C4-2B (cell line): ENCODE results near the gene DAND5.
A peak's percentile ranks its signal among the peaks of the same experiment; 100 is the strongest.

ENCODE experiments used
- H3K27ac ChIP-seq: fragments of 450-650 bp; 2 replicates; pipeline ENCODE4 v1.5.1; 2017
- CTCF ChIP-seq: fragments of 450-650 bp; conservative IDR thresholded peaks from 2 replicates; pipeline ENCODE4 v1.5.1; 2017; ENCODE audit warnings: mild to moderate bottlenecking
- ZFX ChIP-seq: fragments of 450-650 bp; IDR thresholded peaks from 2 replicates; pipeline ENCODE4 v1.6.1; 2017

DAND5 gene

GRCh38 chr19:13013649-13014048 lies 44.3 kb downstream of the DAND5 start:
- TF ChIP-seq CTCF (no peak), ZFX (no peak)
- peak overlapping the region; percentile 100 for H3K27ac ChIP-seq

- TF ChIP-seq ZFX (peak; percentile 31; the same call in 1 of the 2 replicates), CTCF (no peak)
These were observed 44.9 kb downstream of the DAND5 start for GRCh38 chr19:13014101-13014920.

DNA sequence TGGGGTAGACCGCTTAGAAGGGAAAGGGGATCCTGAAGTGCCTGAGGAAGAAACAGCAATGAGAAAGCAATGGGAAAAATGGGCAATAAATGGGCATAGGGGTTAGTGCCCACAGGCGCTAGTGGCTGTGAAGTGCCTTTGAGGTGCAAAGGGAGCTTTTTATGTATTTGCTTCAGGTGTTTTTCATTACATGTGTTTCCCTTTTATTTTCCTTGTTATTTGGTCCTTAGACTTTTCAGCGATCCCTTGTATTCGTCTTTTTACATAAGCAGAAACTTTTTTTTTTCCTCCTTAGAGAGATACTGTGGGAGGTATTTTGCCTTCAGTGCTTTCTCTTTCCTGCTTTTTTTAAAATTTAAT lies 45.5 kb downstream of the DAND5 start:
- peak overlapping the region; percentile 100 for H3K27ac ChIP-seq
- TF ChIP-seq CTCF: no peak

More at GRCh38 chr19:13014101-13014920, 44.9 kb downstream of the DAND5 start:
- peak overlapping the region; percentile 100 for H3K27ac ChIP-seq

GRCh38 chr19:13015361-13016223 lies 46.2 kb downstream of the DAND5 start:
- TF ChIP-seq ZFX: no peak
- no peak for TF ChIP-seq CTCF
- peak overlapping the region; percentile 100 for H3K27ac ChIP-seq

- peak overlapping the region; percentile 100 for H3K27ac ChIP-seq
- TF ChIP-seq ZFX (no peak), CTCF (no peak)
These were observed 46.9 kb downstream of the DAND5 start for GRCh38 chr19:13016245-13016627.

- TF ChIP-seq CTCF (no peak), ZFX (no peak)
- H3K27ac ChIP-seq: peak overlapping the region; percentile 100
These were observed 47.4 kb downstream of the DAND5 start for GRCh38 chr19:13016628-13017305.
